AG09309 (cell line): ENCODE measurements around the gene TMEM198.

Experiments used
- DNase-seq: peaks from one replicate; pipeline ENCODE4 v3.0.0-alpha.2; 2010; ENCODE audit warnings: low read depth
- H3K4me3 ChIP-seq: 2 replicates; pipeline ENCODE4 v1.5.1; 2011; ENCODE audit warnings: mild to moderate bottlenecking, low read depth, low read length, moderate library complexity; ENCODE audit not compliant: control insufficient read depth
- CTCF ChIP-seq: IDR thresholded peaks from 2 replicates; pipeline ENCODE4 v1.5.1; 2011; ENCODE audit warnings: mild to moderate bottlenecking, low read depth, low read length, inconsistent platforms; ENCODE audit not compliant: insufficient read depth, control insufficient read depth; ENCODE audit errors: missing control alignments

The TMEM198 gene

GRCh38 chr2:219595256-219595655, 51.4 kb downstream of the TMEM198 start:
- TF ChIP-seq CTCF: no peak
- no peak overlapping the region for H3K4me3 ChIP-seq
- DNase-seq: no peak

- no peak for TF ChIP-seq CTCF
- peak overlapping the region; percentile 92 for H3K4me3 ChIP-seq
- no peak for DNase-seq
Observed at GRCh38 chr2:219596954-219597551, 53.2 kb downstream of the TMEM198 start.

DNA sequence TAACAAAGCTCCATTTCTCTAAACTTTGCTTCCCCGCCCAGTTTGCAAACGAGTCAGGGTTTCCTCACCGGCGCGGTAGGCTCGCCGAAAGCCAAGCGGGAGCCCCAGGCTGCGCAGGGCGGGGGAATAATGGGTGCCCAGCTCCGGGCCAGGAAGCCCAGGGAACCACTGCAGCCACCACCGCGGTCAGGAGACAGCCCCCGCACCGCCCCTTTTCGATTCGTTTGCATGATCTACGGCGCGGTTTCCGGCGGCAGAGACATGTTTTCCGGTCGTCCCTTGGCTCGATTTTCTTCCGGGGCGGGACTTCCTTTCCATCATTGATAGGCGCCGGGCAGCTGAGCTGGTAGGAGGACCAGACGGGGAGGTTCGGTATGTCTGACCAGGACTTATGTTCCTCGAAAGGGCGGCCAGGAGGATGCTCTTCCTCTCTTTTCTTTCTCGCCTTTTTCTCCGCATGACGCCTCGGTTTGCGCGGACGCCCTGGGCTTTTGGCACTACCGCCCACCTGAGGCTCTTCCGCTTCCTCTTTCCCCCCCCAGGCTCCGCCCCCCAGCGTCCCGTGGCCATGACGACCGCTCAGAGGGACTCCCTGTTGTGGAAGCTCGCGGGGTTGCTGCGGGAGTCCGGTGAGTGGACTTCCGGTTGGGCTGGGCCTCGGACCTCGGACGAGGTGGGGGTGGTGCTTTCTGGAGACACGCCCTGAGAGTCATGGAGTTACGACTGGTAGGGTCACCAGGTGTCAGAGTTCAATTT, 53.9 kb downstream of the TMEM198 start, which contains the start of gene STK11IP:
Gene STK11IP, plus strand, starts transcription at position 306 of the 756 bp plus-strand sequence. Its CDS starts 263 bp downstream, at position 569.
- H3K4me3 ChIP-seq: peak within 1 kb of the TSS; percentile 92
- TF ChIP-seq CTCF: no peak
- DNase-seq: peak; percentile 75

- DNase-seq: no peak
- no peak for TF ChIP-seq CTCF
- H3K4me3 ChIP-seq: peak overlapping the region; percentile 92
Observed at GRCh38 chr2:219598308-219599078, 54.7 kb downstream of the TMEM198 start.
